CD4-positive, alpha-beta T cell treated with Interleukin-1 beta for 1 hour (primary cell): Measurements from ENCODE around the gene MYEOV.

ENCODE experiments used
- DNase-seq, 2 donors: peaks; one replicate each; pipeline ENCODE4 v3.0.0-alpha.2; 2020 to 2022

The MYEOV gene

DNA sequence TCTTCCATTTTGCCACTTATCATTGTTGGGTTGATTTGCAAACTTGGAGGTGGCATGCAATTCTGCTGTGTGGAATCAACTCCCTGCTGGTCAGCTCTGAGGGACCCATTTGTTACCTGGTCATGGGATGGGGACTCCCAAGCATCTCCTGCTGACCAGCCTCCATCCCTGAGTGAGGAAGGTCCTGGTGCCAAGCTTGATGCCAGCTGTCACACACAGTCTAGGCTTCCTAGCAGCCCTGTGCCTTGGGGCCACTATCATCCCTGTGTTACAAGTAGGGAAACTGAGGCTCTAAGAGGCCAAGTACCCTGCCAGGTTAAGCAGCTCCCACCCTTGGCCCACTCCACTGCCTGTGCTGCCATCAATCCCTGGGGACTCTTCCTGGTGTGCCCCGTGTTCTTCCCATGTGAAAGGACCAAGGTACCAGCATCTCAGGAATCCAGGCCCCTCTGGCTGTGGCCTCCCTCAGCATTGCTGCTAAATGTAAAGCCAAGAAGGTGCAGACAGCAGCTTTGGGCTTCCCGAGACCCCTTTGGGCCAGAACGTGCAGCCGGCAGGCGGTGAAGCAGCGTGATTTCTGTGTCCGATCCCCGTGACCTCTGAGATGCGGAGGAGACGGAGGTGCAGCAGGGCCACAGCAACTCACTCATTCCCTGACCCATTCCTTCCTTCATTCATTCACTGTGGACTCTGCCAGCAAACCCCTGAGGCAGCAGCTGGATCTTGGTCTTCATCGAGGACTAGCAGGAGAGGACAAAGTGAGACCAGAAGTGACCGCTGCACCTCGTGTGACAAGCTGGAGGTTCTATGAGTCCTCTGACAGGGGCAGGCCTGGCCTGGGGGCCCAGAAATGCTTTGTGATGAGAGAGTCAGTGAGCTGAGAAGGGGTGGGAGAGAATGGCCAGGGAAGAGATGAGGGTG is 49.7 kb downstream of the MYEOV start:
- DNase-seq: no peak

DNA sequence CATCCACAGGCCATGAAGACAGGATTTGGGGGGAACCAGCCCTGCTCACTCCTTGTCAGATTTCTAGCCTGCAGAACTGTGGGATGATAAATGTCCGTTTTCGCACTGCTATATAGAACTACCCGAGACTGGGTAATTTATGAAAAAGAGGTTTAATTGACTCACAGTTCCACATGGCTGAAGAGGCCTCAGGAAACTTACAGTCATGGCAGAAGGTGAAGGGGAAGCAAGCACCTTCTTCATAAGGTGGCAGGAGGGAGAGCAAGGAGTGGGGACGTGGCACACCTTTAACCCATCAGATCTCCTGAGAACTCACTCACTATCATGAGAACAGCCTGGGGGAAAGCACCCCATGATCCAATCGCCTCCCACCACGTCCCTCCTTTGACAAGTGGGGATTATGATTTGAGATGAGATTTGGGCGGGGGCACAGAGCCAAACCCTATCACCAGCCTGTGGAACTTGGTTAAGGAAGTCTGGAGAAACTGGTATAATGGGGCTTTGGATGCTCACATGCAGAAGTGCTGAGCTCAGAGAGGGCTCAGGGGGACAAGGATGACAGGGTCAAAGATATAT is 50.7 kb downstream of the MYEOV start:
- DNase-seq: no peak
